HepG2 (cell line): ENCODE measurements around the gene B3GNT8. TPM values are rescaled to one million over a fixed set of nuclear protein-coding genes. Genes with fewer than 3 reads are reported as not detected.

ENCODE experiments used
- DMTF1 ChIP-seq: sonication (generic); formaldehyde crosslinking; IDR thresholded peaks from 2 replicates; pipeline ENCODE4 v1.4.0; 2020; ENCODE audit warnings: mild to moderate bottlenecking, missing genetic modification reagents
- EHMT2 ChIP-seq: fragments of 200-600 bp; sonication (generic); IDR thresholded peaks from 2 replicates; pipeline ENCODE4 v1.7.0; 2017; ENCODE audit warnings: antibody characterized with exemption, low read depth, low read length, borderline replicate concordance
- FUBP1 ChIP-seq: sonication (generic); formaldehyde crosslinking; IDR thresholded peaks from 2 replicates; pipeline ENCODE4 v1.5.1; 2020; ENCODE audit warnings: missing genetic modification reagents, mild to moderate bottlenecking, borderline replicate concordance
- GFI1 ChIP-seq: sonication (generic); formaldehyde crosslinking; IDR thresholded peaks from 2 replicates; pipeline ENCODE4 v1.5.0; 2020; ENCODE audit warnings: missing genetic modification reagents, mild to moderate bottlenecking, borderline replicate concordance
- PAXIP1 ChIP-seq: sonication (generic); formaldehyde crosslinking; conservative IDR thresholded peaks from 2 replicates; pipeline ENCODE4 v1.4.0; 2020; ENCODE audit warnings: mild to moderate bottlenecking, missing genetic modification reagents, moderate library complexity
- PCBP1 ChIP-seq: fragments of 200-400 bp; formaldehyde crosslinking; IDR thresholded peaks from 2 replicates; pipeline ENCODE4 v1.6.1; 2017; ENCODE audit warnings: mild to moderate bottlenecking, low read depth, low read length, borderline replicate concordance
- POGK ChIP-seq: sonication (generic); formaldehyde crosslinking; conservative IDR thresholded peaks from 2 replicates; pipeline ENCODE4 v1.8.0; 2022; ENCODE audit warnings: mild to moderate bottlenecking, moderate library complexity, missing genetic modification reagents
- RFXANK ChIP-seq: IDR thresholded peaks from 2 replicates; pipeline ENCODE4 v1.6.1; 2016
- RNF2 ChIP-seq: fragments of 450-650 bp; conservative IDR thresholded peaks from 2 replicates; pipeline ENCODE4 v1.6.1; 2016; ENCODE audit warnings: low read depth
- SIX1 ChIP-seq: sonication (generic); formaldehyde crosslinking; IDR thresholded peaks from 2 replicates; pipeline ENCODE4 v1.4.0; 2020; ENCODE audit warnings: missing genetic modification reagents, borderline replicate concordance
- ZHX1 ChIP-seq: sonication (generic); formaldehyde crosslinking; IDR thresholded peaks from 2 replicates; pipeline ENCODE4 v1.8.1; 2022; ENCODE audit warnings: low read depth, mild to moderate bottlenecking, missing genetic modification reagents
- ZNF451 ChIP-seq: sonication (generic); formaldehyde crosslinking; IDR thresholded peaks from 2 replicates; pipeline ENCODE4 v1.5.0; 2020; ENCODE audit warnings: mild to moderate bottlenecking, missing genetic modification reagents
- ZNF570 ChIP-seq: sonication (generic); formaldehyde crosslinking; IDR thresholded peaks from 2 replicates; pipeline ENCODE4 v1.4.0; 2020; ENCODE audit warnings: mild to moderate bottlenecking, missing genetic modification reagents, borderline replicate concordance
- ZSCAN30 ChIP-seq: sonication (generic); formaldehyde crosslinking; IDR thresholded peaks from 2 replicates; pipeline ENCODE4 v1.5.0; 2020; ENCODE audit warnings: mild to moderate bottlenecking, missing genetic modification reagents
- polyA plus RNA-seq, 8 experiments: library from polyadenylated mRNA; depleted of rRNA in 3 of 8; stranded (reverse) in 7 of 8; unstranded in 1 of 8; fragments of >200 nt; fragmentation: Illumina TruSeq in 4 of 8; extraction: Trizol in 4 of 8; gene quantifications; 2 replicates each; pipeline versions ENCODE4 v1.2.1 to v1.2.3, GENCODE V29; 2011 to 2016; ENCODE audit warnings: low read depth in 4 of 8, missing spikeins in 1 of 8, mixed read lengths in 1 of 8; ENCODE audit not compliant: insufficient read depth in 1 of 8
- total RNA-seq, 5 experiments: library from RNA; depleted of rRNA; stranded (reverse); fragments of >200 nt; fragmentation: Illumina TruSeq; extraction: Trizol; gene quantifications; 2 replicates each; pipeline ENCODE4 v1.2.3, GENCODE V29; 2016; ENCODE audit warnings: low read depth in 1 of 5

The B3GNT8 gene
- total and polyA plus RNA-seq, 2 of the 13 experiments (the other 11 are each of a cell fraction or from before 2014, with no cell fraction given), result 0.26 to 1.9 TPM

GRCh38 chr19:41439441-41440222 is 12.5 kb upstream of the B3GNT8 start, which contains the start of gene DMAC2 (continued):
- peak; percentile 78; the same call in 1 of the 2 replicates for TF ChIP-seq ZHX1
- no peak for TF ChIP-seq GFI1 (CRISPR knock-in tag)
- TF ChIP-seq EHMT2, result peak; percentile 30; the same call in 1 of the 2 replicates
- TF ChIP-seq RFXANK (CRISPR knock-in tag), result no peak
- no peak for TF ChIP-seq ZNF570
- peak; percentile 62; the same call in 1 of the 2 replicates for TF ChIP-seq ZNF451 (CRISPR knock-in tag)
- peak; percentile 76 for TF ChIP-seq RNF2
- no peak for TF ChIP-seq ZSCAN30
- TF ChIP-seq DMTF1 (CRISPR knock-in tag), result no peak
- no peak for TF ChIP-seq SIX1 (CRISPR knock-in tag)
- TF ChIP-seq PAXIP1, result peak; percentile 62
- 0 out of 2 replicates have a peak, but pooled peaks have one; percentile 55 for TF ChIP-seq PCBP1
- TF ChIP-seq POGK, result peak; percentile 73
- no peak for TF ChIP-seq FUBP1 (CRISPR knock-in tag)
